Esophagus muscularis mucosa (tissue), 4 donors: Measurements from ENCODE around the gene FAP.

Experiments
- CTCF ChIP-seq, 3 experiments: fragments of 200-600 bp in 2 of 3; fragments of 450-650 bp in 1 of 3; sonication (generic) in 2 of 3; IDR thresholded peaks; one replicate each; pipeline ENCODE4 v1.5.1; 2017 to 2019; ENCODE audit warnings: antibody characterized with exemption in 3 of 3, mild to moderate bottlenecking in 2 of 3, moderate library complexity in 1 of 3
- EP300 ChIP-seq: sonication (generic); formaldehyde crosslinking; IDR thresholded peaks from one replicate; pipeline ENCODE4 v1.6.1; 2017; ENCODE audit warnings: antibody characterized with exemption
- POLR2A ChIP-seq: fragments of 450-650 bp; IDR thresholded peaks from one replicate; pipeline ENCODE4 v1.6.1; 2017; ENCODE audit warnings: antibody characterized with exemption, moderate library complexity, mild to moderate bottlenecking, low read depth

GRCh38 chr2:162166174-162166573, 77.1 kb downstream of the FAP start:
- TF ChIP-seq EP300 = no peak
- TF ChIP-seq CTCF (IDR thresholded peaks at IDR 0.05) = no peak
- no peak for TF ChIP-seq POLR2A
